Measurements from ENCODE around the gene C10orf90. TPM values are rescaled to one million over a fixed set of nuclear protein-coding genes. Genes with fewer than 3 reads are reported as not detected.

Gene C10orf90
- total RNA-seq, 2 donors from 2014 or later: 0.19 to 0.26 TPM

GRCh38 chr10:126629925-126630624 is 40.4 kb downstream of the C10orf90 start:
- ATAC-seq (replicated peaks): no peak

GRCh38 chr10:126628746-126629145 is 41.7 kb downstream of the C10orf90 start:
- no peaks in the 10 kb centered on the region for H3K36me3 Mint-ChIP-seq (ENCODE audit: low read depth)
- H3K27me3 Mint-ChIP-seq: no peaks in the 10 kb centered on the region
- no peaks in the 10 kb centered on the region for H3K4me1 Mint-ChIP-seq
- no peak for ATAC-seq (replicated peaks)
- H3K27ac Mint-ChIP-seq: no peak overlapping the region
- no peak overlapping the region for H3K4me3 Mint-ChIP-seq
- no peaks in the 10 kb centered on the region for H3K9me3 Mint-ChIP-seq

More at GRCh38 chr10:126629925-126630624, 40.4 kb downstream of the C10orf90 start:
- no peaks in the 10 kb centered on the region for H3K36me3 Mint-ChIP-seq (ENCODE audit: low read depth)
- no peak overlapping the region for H3K27ac Mint-ChIP-seq
- H3K4me3 Mint-ChIP-seq: no peak overlapping the region
- no peaks in the 10 kb centered on the region for H3K9me3 Mint-ChIP-seq
- no peaks in the 10 kb centered on the region for H3K4me1 Mint-ChIP-seq
- no peaks in the 10 kb centered on the region for H3K27me3 Mint-ChIP-seq

GRCh38 chr10:126621846-126622245 is 48.6 kb downstream of the C10orf90 start:
- Mint-ChIP-seq H3K27ac (no peak overlapping the region), H3K4me3 (no peak overlapping the region), H3K27me3 (peaks cover 11% of the 10 kb centered on the region), H3K36me3 (ENCODE audit: low read depth) (no peaks in the 10 kb centered on the region), H3K4me1 (no peaks in the 10 kb centered on the region), H3K9me3 (no peaks in the 10 kb centered on the region)
- ATAC-seq (replicated peaks): no peak

- Mint-ChIP-seq H3K27ac (no peak overlapping the region), H3K36me3 (ENCODE audit: low read depth) (no peaks in the 10 kb centered on the region), H3K27me3 (peaks cover 11% of the 10 kb centered on the region), H3K4me3 (no peak overlapping the region), H3K4me1 (no peaks in the 10 kb centered on the region), H3K9me3 (no peaks in the 10 kb centered on the region)
- no peak for ATAC-seq (replicated peaks)
Measured at GRCh38 chr10:126618466-126618865, 52.0 kb downstream of the C10orf90 start.

- Mint-ChIP-seq H3K4me3 (no peak overlapping the region), H3K27ac (no peak overlapping the region), H3K9me3 (no peaks in the 10 kb centered on the region), H3K36me3 (ENCODE audit: low read depth) (no peaks in the 10 kb centered on the region), H3K4me1 (no peaks in the 10 kb centered on the region), H3K27me3 (peaks cover 7% of the 10 kb centered on the region)
- no peak for ATAC-seq (replicated peaks)
Measured at GRCh38 chr10:126617733-126618132, 52.8 kb downstream of the C10orf90 start.

GRCh38 chr10:126617208-126617607 is 53.3 kb downstream of the C10orf90 start:
- peaks cover 4% of the 10 kb centered on the region for H3K27me3 Mint-ChIP-seq
- no peaks in the 10 kb centered on the region for H3K4me1 Mint-ChIP-seq
- H3K4me3 Mint-ChIP-seq: no peak overlapping the region
- no peak overlapping the region for H3K27ac Mint-ChIP-seq
- H3K36me3 Mint-ChIP-seq (ENCODE audit: low read depth): no peaks in the 10 kb centered on the region
- ATAC-seq (replicated peaks): no peak
- H3K9me3 Mint-ChIP-seq: no peaks in the 10 kb centered on the region

- no peak for ATAC-seq (replicated peaks)
- peaks cover under 1% of the 10 kb centered on the region for H3K27me3 Mint-ChIP-seq
- H3K4me3 Mint-ChIP-seq: no peak overlapping the region
- H3K4me1 Mint-ChIP-seq: no peaks in the 10 kb centered on the region
- H3K36me3 Mint-ChIP-seq (ENCODE audit: low read depth): no peaks in the 10 kb centered on the region
- no peak overlapping the region for H3K27ac Mint-ChIP-seq
- no peaks in the 10 kb centered on the region for H3K9me3 Mint-ChIP-seq
Measured at GRCh38 chr10:126616737-126617136, 53.8 kb downstream of the C10orf90 start.

GRCh38 chr10:126611303-126611702 is 59.2 kb downstream of the C10orf90 start:
- H3K27me3 Mint-ChIP-seq: peaks cover 8% of the 10 kb centered on the region
- no peak for ATAC-seq (replicated peaks)
- no peaks in the 10 kb centered on the region for H3K36me3 Mint-ChIP-seq (ENCODE audit: low read depth)
- no peaks in the 10 kb centered on the region for H3K9me3 Mint-ChIP-seq
- H3K4me3 Mint-ChIP-seq: no peak overlapping the region
- no peak overlapping the region for H3K27ac Mint-ChIP-seq
- H3K4me1 Mint-ChIP-seq: no peaks in the 10 kb centered on the region

- peaks cover 8% of the 10 kb centered on the region for H3K27me3 Mint-ChIP-seq
- no peaks in the 10 kb centered on the region for H3K36me3 Mint-ChIP-seq (ENCODE audit: low read depth)
- H3K4me1 Mint-ChIP-seq: no peaks in the 10 kb centered on the region
- H3K4me3 Mint-ChIP-seq: no peak overlapping the region
- no peak overlapping the region for H3K27ac Mint-ChIP-seq
- H3K9me3 Mint-ChIP-seq: no peaks in the 10 kb centered on the region
- ATAC-seq (replicated peaks): no peak
Measured at GRCh38 chr10:126609566-126609965, 60.9 kb downstream of the C10orf90 start.

GRCh38 chr10:126599949-126600682 is 70.4 kb downstream of the C10orf90 start:
- Mint-ChIP-seq H3K27me3 (peaks cover 2% of the 10 kb centered on the region), H3K4me3 (no peak overlapping the region), H3K27ac (no peak overlapping the region), H3K9me3 (no peaks in the 10 kb centered on the region), H3K4me1 (no peaks in the 10 kb centered on the region), H3K36me3 (ENCODE audit: low read depth) (no peaks in the 10 kb centered on the region)
- ATAC-seq (replicated peaks): no peak

GRCh38 chr10:126598009-126598408 is 72.5 kb downstream of the C10orf90 start:
- H3K4me1 Mint-ChIP-seq: no peaks in the 10 kb centered on the region
- H3K27ac Mint-ChIP-seq: no peak overlapping the region
- peak; percentile 44 for ATAC-seq (replicated peaks)
- H3K36me3 Mint-ChIP-seq (ENCODE audit: low read depth): no peaks in the 10 kb centered on the region
- peaks cover 2% of the 10 kb centered on the region for H3K27me3 Mint-ChIP-seq
- H3K4me3 Mint-ChIP-seq: no peak overlapping the region
- H3K9me3 Mint-ChIP-seq: no peaks in the 10 kb centered on the region

GRCh38 chr10:126597211-126597610 is 73.3 kb downstream of the C10orf90 start:
- no peaks in the 10 kb centered on the region for H3K9me3 Mint-ChIP-seq
- H3K36me3 Mint-ChIP-seq (ENCODE audit: low read depth): no peaks in the 10 kb centered on the region
- no peaks in the 10 kb centered on the region for H3K4me1 Mint-ChIP-seq
- H3K27ac Mint-ChIP-seq: no peak overlapping the region
- peaks cover 2% of the 10 kb centered on the region for H3K27me3 Mint-ChIP-seq
- H3K4me3 Mint-ChIP-seq: no peak overlapping the region
- no peak for ATAC-seq (replicated peaks)

GRCh38 chr10:126596472-126597016 is 73.9 kb downstream of the C10orf90 start:
- no peak overlapping the region for H3K4me3 Mint-ChIP-seq
- H3K36me3 Mint-ChIP-seq (ENCODE audit: low read depth): no peaks in the 10 kb centered on the region
- peak; percentile 80 for ATAC-seq (replicated peaks)
- H3K9me3 Mint-ChIP-seq: no peaks in the 10 kb centered on the region
- peaks cover 2% of the 10 kb centered on the region for H3K27me3 Mint-ChIP-seq
- H3K4me1 Mint-ChIP-seq: no peaks in the 10 kb centered on the region
- H3K27ac Mint-ChIP-seq: no peak overlapping the region

- Mint-ChIP-seq H3K4me1 (no peaks in the 10 kb centered on the region), H3K9me3 (no peaks in the 10 kb centered on the region), H3K27ac (no peak overlapping the region), H3K36me3 (ENCODE audit: low read depth) (no peaks in the 10 kb centered on the region), H3K4me3 (no peak overlapping the region), H3K27me3 (no peaks in the 10 kb centered on the region)
- ATAC-seq (replicated peaks): no peak
Measured at GRCh38 chr10:126595160-126595559, 75.3 kb downstream of the C10orf90 start.

Measured in activated T-helper 17 cell treated with anti-CD3 and anti-CD28 coated beads, Interleukin-2, amount 50 U/mL, for 72 hours (primary cell).